ENCODE measurements around the gene FOXL1. TPM values are rescaled to one million over a fixed set of nuclear protein-coding genes. Genes with fewer than 3 reads are reported as not detected.

FOXL1 gene
- total RNA-seq, 2 donors from 2014 or later: 0.37 TPM; not detected in 1

DNA sequence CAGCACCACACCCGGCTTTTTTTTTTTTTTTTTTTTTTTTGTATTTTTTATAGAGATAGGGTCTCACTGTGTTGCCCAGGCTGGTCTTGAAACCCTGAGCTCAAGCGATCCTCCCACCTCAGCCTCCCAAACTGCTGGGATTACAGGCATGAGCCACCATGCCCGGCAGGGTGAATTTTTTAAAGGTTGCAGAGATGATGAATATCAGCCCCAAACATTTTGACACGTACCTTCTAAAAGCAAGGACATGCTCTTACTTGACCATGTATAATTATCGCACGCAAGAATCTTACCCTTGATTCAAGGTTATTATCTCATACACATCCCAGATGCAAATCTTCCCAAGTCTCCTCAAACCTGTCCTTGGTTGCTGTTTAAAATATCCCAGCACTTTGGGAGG is 16.0 kb upstream of the FOXL1 start:
- Histone ChIP-seq H3K36me3 (ENCODE audit: control insufficient read depth, insufficient read depth, low read length) (no peaks in the 10 kb centered on the region), H3K4me3 (ENCODE audit: low read length) (no peak overlapping the region), H3K27ac (ENCODE audit: low read depth, low read length) (no peak overlapping the region), H3K27me3 (ENCODE audit: control insufficient read depth, insufficient read depth, low read length, poor library complexity, severe bottlenecking) (peaks cover 56% of the 10 kb centered on the region), H3K4me1 (ENCODE audit: control insufficient read depth, insufficient read depth, low read length) (no peaks in the 10 kb centered on the region), H3K9ac (ENCODE audit: extremely low read depth, low read length, poor library complexity, severe bottlenecking) (no peak overlapping the region), H3K9me3 (ENCODE audit: control insufficient read depth, low read length) (no peaks in the 10 kb centered on the region)
- TF ChIP-seq, protein P1, sequence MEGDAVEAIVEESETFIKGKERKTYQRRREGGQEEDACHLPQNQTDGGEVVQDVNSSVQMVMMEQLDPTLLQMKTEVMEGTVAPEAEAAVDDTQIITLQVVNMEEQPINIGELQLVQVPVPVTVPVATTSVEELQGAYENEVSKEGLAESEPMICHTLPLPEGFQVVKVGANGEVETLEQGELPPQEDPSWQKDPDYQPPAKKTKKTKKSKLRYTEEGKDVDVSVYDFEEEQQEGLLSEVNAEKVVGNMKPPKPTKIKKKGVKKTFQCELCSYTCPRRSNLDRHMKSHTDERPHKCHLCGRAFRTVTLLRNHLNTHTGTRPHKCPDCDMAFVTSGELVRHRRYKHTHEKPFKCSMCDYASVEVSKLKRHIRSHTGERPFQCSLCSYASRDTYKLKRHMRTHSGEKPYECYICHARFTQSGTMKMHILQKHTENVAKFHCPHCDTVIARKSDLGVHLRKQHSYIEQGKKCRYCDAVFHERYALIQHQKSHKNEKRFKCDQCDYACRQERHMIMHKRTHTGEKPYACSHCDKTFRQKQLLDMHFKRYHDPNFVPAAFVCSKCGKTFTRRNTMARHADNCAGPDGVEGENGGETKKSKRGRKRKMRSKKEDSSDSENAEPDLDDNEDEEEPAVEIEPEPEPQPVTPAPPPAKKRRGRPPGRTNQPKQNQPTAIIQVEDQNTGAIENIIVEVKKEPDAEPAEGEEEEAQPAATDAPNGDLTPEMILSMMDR (conservative IDR thresholded peaks at IDR 0.05): no peak
- peaks cover 54% of the 10 kb centered on the region for H3K27me3 Mint-ChIP-seq (ENCODE audit: insufficient read depth)
- H3K4me3 Mint-ChIP-seq: no peak overlapping the region
- no peak overlapping the region for H3K27ac Mint-ChIP-seq
- H3K36me3 Mint-ChIP-seq (ENCODE audit: low read depth): no peaks in the 10 kb centered on the region
- peaks cover 2% of the 10 kb centered on the region for H3K9me3 Mint-ChIP-seq
- no peak for DNase-seq
- peaks cover 13% of the 10 kb centered on the region for H3K4me1 Mint-ChIP-seq
- 77 to 78% methylated on average over 5 of the region's 6 CpGs for WGBS, 2 experiments (ENCODE audit: insufficient coverage in 1 of 2, insufficient read length in 1 of 2)

DNA sequence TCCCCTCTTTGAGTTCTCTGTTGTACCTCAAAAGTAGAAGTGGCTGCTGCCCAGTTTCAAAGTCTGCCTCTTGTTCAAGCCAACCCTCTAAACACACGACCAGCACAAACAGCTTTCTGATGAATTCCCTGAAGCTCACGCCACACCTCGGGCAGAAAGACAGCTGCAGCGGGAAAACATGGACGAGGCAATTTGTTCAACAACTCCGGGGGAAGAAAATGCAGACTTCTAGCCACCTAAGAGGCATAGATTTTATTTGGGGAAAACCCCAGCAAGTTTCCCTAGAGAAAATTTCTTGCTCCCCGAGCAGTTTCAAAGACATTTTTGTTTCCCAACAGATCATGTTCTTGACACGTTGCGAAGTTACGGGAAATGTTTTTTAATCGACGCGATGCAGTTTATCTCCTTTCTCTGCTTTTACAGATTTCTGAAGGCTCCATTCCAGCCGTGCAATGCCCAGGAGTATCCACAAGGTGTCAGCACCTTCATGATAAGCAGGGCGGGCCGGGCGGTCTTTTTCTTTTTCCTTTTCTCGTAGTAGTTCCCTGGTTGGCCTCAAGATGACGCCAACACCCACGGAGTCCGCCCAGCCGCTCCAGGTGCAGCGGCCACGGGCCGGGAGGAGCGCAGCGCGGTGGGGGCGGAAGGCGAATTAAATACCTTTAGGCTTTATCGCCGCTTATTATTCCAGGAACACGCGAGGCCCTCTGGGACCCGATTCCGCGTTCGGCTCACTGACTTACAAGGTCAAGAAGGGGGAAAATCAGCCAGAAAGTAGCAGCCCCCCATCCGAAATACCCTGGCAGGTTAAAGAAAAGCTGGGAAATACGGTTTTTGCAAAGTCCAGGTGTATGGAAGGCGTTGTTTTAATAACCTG is 14.6 kb upstream of the FOXL1 start:
- peaks cover 60% of the 10 kb centered on the region for H3K27me3 Mint-ChIP-seq (ENCODE audit: insufficient read depth)
- peaks cover 13% of the 10 kb centered on the region for H3K4me1 Mint-ChIP-seq
- no peak overlapping the region for H3K27ac ChIP-seq (ENCODE audit: low read depth, low read length)
- H3K9me3 ChIP-seq (ENCODE audit: control insufficient read depth, low read length): no peaks in the 10 kb centered on the region
- H3K9me3 Mint-ChIP-seq: peaks cover 2% of the 10 kb centered on the region
- H3K27me3 ChIP-seq (ENCODE audit: control insufficient read depth, insufficient read depth, low read length, poor library complexity, severe bottlenecking): peaks cover 62% of the 10 kb centered on the region
- peak overlapping the region; percentile 41 for H3K4me3 Mint-ChIP-seq
- H3K36me3 ChIP-seq (ENCODE audit: control insufficient read depth, insufficient read depth, low read length): no peaks in the 10 kb centered on the region
- TF ChIP-seq, protein P1 (conservative IDR thresholded peaks at IDR 0.05): peak; percentile 100
- 2 to 3% methylated on average over 25 to 41 of the region's 41 CpGs for WGBS, 2 experiments (ENCODE audit: insufficient coverage in 1 of 2, insufficient read length in 1 of 2)
- no peak overlapping the region for H3K27ac Mint-ChIP-seq
- H3K9ac ChIP-seq (ENCODE audit: extremely low read depth, low read length, poor library complexity, severe bottlenecking): no peak overlapping the region
- H3K4me1 ChIP-seq (ENCODE audit: control insufficient read depth, insufficient read depth, low read length): no peaks in the 10 kb centered on the region
- no peaks in the 10 kb centered on the region for H3K36me3 Mint-ChIP-seq (ENCODE audit: low read depth)
- DNase-seq: peak; percentile 97
- peak overlapping the region; percentile 66 for H3K4me3 ChIP-seq (ENCODE audit: low read length)

DNA sequence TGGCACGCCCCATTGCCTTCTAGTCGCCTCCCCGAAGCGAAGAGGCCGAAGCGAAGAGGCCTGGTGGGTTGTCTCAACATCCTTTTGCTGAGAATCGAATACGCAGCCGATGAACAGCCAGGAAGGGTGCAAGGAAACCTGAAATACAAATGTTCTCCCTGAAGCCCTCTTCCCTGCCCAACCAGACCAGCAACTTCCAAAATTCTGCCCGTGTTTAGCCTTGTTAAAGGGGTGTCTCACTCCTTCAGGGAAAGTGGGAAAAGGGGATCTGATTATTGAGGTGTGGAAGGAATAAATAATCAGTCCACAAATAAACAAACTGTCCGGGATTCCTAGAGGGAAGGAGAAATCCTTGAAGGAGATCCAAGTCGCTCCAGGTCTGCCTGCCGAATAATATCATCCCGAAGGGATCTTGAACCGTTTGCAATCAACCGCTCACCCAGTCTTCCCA is 13.1 kb upstream of the FOXL1 start:
- Histone ChIP-seq H3K4me1 (ENCODE audit: control insufficient read depth, insufficient read depth, low read length) (no peaks in the 10 kb centered on the region), H3K27ac (ENCODE audit: low read depth, low read length) (no peak overlapping the region), H3K27me3 (ENCODE audit: control insufficient read depth, insufficient read depth, low read length, poor library complexity, severe bottlenecking) (peaks cover 77% of the 10 kb centered on the region), H3K36me3 (ENCODE audit: control insufficient read depth, insufficient read depth, low read length) (no peaks in the 10 kb centered on the region), H3K4me3 (ENCODE audit: low read length) (no peak overlapping the region), H3K9ac (ENCODE audit: extremely low read depth, low read length, poor library complexity, severe bottlenecking) (no peak overlapping the region), H3K9me3 (ENCODE audit: control insufficient read depth, low read length) (no peaks in the 10 kb centered on the region)
- Mint-ChIP-seq H3K27me3 (ENCODE audit: insufficient read depth) (peaks cover 75% of the 10 kb centered on the region), H3K27ac (no peak overlapping the region), H3K4me3 (peak overlapping the region; percentile 27), H3K36me3 (ENCODE audit: low read depth) (no peaks in the 10 kb centered on the region), H3K4me1 (peaks cover 13% of the 10 kb centered on the region), H3K9me3 (peaks cover 2% of the 10 kb centered on the region)
- 12 to 14% methylated on average over 8 to 16 of the region's 16 CpGs for WGBS, 2 experiments (ENCODE audit: insufficient coverage in 1 of 2, insufficient read length in 1 of 2)
- TF ChIP-seq, protein P1 (conservative IDR thresholded peaks at IDR 0.05): no peak
- no peak for DNase-seq

Data from endodermal cell (in vitro differentiated cells).